Erythroblast (primary cell): ENCODE data around the gene ZNF827.

Source experiments
- GATA1 ChIP-seq: IDR thresholded peaks from 2 replicates; pipeline ENCODE4 v1.6.1; 2011; ENCODE audit warnings: low read depth, mild to moderate bottlenecking, control low read depth, low read length, moderate library complexity
- POLR2A ChIP-seq: IDR thresholded peaks from 2 replicates; pipeline ENCODE4 v1.6.1; 2011; ENCODE audit warnings: mild to moderate bottlenecking, low read length

- no peak for TF ChIP-seq POLR2A
- TF ChIP-seq GATA1: no peak
Measured at GRCh38 chr4:145843639-145844038, 95.0 kb downstream of the ZNF827 start.
